ENCODE data around the gene C5orf52.

DNA sequence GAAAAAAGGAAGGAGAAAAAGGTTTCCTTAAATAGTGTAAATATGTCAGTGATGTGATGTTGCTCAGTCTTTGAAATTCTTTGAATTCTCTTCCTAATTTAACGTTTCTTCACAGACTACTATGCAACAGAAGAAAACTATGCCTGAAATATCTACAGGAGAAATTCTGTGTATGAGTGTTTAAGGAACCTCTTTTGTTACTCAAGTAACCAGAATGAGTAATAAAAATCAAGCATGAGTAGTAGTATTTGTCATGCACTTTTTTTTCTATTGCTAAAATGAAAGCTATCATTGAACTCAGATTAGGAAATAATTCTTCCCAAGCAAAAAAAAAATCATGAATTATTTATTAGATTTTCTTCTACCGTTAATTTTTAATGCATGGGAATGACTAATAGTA lies 39.5 kb downstream of the C5orf52 start:
- TF ChIP-seq FOXA1 (IDR thresholded peaks at IDR 0.05) = no peak
- TF ChIP-seq NFRKB (IDR thresholded peaks at IDR 0.05) = no peak
- TF ChIP-seq FOXK2 (IDR thresholded peaks at IDR 0.05) = no peak
- no peak for TF ChIP-seq ELF4 (IDR thresholded peaks at IDR 0.05)
- TF ChIP-seq HDGF (IDR thresholded peaks at IDR 0.05; ENCODE audit: borderline replicate concordance) = no peak
- no peak for TF ChIP-seq FOXM1 (IDR thresholded peaks at IDR 0.05; ENCODE audit: borderline replicate concordance)
- TF ChIP-seq SP1 (IDR thresholded peaks at IDR 0.05) = no peak
- TF ChIP-seq SUZ12 (IDR thresholded peaks at IDR 0.05) = no peak
- no peak for TF ChIP-seq CTBP1 (IDR thresholded peaks at IDR 0.05; ENCODE audit: borderline replicate concordance)
- no peak for TF ChIP-seq TARDBP (IDR thresholded peaks at IDR 0.05)
- no peak for TF ChIP-seq ARNT (IDR thresholded peaks at IDR 0.05)
- no peak for TF ChIP-seq BHLHE40 (IDR thresholded peaks at IDR 0.05; ENCODE audit: borderline replicate concordance)
- TF ChIP-seq LEF1 (IDR thresholded peaks at IDR 0.05; ENCODE audit: borderline replicate concordance) = no peak
